GM19238 (cell line): Measurements from ENCODE around the gene TEX28.
A peak's percentile ranks its signal among the peaks of the same experiment; 100 is the strongest.
"Not testable (repeated sequence)": the region's sequence is repeated elsewhere in the genome, so short reads cannot be mapped to it uniquely, and the experiment has no call there.

Experiments used
- DNase-seq: peaks from one replicate; pipeline ENCODE4 v3.0.0; 2011; ENCODE audit warnings: low spot score; ENCODE audit not compliant: insufficient read length

TEX28 gene

DNA sequence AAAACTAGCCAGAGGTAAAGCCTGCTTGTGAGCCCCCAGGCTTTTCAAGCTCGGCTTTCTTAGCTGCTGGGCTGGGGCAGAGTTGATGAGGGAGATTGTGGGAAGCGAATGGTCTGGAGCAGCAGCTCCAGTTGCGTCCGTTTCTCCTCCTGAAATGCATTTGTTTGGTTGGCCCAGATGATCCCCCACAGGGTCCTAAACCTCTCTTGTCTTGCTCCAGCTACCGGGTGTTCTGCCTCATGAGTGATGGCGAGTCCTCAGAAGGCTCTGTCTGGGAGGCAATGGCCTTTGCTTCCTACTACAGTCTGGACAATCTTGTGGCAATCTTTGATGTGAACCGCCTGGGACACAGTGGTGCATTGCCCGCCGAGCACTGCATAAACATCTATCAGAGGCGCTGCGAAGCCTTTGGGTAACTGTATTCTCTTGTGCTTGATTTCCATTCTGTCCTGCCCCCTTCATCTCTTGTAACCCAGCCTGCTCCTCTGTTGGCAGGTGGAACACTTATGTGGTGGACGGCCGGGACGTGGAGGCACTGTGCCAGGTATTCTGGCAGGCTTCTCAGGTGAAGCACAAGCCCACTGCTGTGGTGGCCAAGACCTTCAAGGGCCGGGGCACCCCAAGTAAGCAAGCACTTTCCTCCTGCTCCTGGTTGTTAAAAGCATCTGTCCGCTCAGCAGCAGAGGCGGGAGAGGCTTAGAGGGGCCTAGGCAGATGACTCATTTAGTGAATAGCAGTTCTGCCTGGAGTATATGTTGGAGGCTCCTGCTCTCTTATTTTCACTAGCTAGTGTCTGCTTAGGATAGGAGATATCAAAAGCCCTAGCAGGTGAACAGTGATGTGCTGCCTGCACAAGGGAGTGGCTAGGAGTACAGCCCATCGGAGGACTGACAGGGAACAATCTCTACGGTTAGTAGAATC is 16.0 kb upstream of the TEX28 start:
- DNase-seq: no peak

DNA sequence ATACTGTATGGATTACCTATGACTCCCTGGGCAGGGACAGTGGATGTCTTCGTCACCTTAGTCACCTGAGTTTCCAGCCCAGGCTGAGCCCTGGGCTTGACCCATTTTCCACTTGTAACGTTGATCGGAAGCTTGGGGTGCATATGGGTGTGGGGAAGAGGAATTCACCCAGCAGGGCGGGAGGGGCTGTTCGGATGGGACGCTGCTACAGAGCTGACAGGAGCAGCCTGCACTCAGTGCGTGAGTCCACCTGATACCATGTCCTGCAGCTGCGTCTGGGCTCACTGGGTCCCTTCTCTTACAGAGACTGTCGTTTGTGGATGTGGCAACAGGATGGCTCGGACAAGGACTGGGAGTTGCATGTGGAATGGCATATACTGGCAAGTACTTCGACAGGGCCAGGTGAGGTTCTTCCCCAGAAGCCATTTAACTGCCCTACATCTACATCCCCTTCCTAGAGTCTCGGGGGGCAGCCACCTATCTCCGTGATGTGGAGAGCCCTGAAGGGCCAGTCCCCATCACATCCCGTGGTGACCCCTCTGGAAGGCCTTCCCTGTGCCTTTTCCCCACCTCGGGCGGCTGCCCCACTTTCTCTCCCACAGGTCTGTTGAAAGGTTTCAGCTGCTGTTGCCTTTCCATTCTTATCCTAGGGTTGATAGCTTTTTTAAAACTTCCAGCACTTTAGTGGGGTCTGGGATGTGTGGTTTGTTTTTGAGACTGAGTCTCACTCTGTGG is 14.3 kb upstream of the TEX28 start:
- no peak for DNase-seq

DNA sequence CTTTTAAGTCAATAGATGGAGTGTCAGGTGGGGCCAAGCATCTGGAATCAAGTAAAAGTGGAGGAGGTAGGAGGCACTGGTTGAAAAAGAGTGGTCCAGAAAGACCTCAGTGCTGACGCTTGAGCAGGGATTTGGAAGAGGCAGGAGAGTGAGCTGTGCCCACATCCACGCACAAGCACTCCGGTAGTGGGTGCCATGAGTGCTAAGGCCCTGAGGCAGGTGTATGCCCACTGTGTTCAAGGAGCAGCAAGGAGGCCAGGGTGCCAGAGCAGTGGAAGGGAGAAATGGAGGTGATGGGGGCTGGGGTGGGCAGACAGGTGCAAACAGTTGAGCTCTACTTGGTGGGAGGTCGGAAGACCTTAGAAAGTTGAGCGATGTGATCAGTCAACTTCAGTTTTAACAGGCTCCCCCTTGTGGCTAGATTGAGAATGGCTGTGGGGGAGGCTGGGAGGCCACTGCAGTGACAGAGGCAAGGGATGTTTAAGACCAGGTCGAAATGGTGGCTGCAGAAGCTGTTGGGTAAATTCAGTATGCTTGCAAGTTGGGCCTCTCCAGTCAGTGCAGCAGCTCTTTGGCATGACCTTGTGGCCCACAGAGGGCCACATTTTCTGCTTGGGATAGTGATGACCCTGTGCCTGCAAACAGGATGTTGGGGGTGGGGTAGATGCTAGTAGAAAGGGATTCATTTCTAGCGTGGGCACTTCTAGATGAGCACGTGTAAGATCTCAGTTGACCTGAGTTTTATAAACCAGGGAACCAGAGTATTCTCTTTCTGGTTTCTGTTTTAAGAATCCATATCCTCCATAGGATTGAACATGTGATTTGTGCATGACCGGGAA is 13.4 kb upstream of the TEX28 start:
- peak; percentile 26 for DNase-seq

DNA sequence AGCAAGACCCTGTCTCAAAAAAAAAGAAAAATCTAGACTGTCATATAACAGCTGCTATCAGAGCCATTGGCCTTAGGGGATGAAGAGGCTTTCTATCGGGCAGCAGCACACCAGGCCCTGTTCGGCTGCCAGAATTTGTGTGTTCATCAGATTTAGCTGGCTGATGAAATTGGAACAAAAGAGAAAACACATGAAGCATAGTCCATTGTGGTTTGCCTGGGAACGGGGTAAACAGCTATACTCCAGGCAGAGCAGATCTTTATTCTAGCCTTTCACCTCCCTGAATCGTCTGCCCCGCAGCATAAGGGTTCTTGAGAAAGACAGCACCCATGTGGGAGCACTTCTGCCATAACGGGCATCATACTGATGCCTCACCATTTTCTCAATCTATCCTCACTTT is 12.3 kb upstream of the TEX28 start:
- no peak for DNase-seq

DNA sequence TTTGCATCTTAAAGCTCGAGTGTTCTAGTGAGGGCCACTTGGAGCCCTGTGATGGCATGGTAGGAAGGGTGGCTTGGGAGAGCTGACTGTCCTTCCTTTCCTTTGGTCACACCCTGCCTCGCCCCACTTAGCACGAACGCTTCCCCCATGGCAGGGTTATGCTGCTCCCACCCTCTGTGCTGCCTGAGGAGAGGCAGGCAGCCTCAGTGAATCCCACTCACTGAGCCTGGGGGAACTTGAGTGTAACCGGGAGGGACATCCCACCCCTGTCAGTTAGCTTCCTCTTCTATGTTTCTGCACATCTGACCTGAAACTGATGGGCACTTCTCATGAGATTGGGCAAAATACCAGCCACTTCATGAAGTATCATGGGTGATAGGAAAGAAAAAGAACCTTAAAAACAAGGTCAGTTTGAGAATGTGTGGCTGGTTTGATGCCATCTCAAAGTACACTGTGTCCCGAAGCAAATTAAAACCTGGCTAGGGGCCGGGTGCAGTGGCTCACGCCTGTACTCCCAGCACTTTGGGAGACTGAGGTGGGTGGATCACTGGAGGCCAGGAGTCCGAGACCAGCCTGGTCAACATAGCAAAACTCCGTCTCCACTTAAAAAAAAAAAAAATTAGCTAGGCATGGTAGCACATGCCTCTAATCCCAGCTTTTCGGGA is 10.7 kb upstream of the TEX28 start:
- DNase-seq: no peak

DNA sequence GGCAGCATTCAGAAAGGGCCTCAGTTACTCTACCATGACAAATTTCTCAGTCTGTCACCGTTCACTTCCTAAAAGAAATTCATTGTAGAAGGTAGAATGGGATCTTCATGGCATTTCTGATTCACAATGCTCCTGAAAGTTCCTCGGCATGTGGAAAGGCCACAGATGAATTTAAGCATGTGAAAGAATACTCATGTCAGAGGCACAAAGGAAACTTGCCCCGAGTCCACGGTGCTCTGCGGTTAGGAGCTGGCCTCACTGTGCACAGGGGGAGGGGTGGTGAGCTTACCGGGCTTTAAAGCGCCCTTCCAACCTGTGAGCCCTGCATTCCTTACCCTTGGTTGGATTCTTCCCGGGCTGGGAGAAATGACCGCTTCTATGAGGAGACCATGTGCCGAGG is 9.9 kb upstream of the TEX28 start:
- DNase-seq: no peak

DNA sequence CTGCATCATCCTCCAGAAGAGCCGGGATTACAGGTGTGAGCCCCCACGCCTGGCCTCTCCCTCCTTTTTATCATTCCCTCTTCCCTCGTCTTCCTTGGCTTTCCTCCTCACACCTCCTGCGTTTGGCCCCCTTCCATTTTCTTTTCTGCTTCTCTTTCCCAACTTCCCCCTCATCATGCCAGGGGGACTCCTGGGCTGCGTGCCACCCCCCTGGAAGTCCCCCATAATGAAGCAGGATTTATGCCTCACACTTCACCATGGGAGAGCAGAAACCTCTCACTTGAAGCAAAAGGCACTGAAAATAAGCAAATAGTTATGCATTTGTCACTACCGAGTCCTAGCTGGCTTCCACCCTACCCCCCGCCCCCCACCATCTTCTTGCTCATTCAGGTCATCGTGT is 8.6 kb upstream of the TEX28 start:
- no peak for DNase-seq

DNA sequence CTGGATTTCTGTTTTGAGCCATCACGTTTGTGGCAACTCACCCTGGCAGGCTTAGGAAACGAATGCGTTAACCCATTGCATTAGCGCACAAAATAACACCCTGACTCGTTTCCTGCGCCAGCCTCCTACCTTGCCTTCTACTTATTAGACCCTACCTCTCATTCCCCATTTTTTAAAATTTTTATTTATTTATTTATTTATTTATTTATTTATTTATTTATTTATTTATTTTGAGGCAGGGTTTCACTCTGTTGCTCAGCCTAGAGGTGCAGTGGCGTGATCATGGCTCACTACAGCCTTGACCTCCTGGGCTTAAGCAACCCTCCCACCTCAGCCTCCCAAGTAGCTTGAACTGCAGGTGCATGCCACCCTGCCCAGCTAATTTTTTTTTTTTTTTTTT is 8.1 kb upstream of the TEX28 start:
- DNase-seq: not testable (repeated sequence)

DNA sequence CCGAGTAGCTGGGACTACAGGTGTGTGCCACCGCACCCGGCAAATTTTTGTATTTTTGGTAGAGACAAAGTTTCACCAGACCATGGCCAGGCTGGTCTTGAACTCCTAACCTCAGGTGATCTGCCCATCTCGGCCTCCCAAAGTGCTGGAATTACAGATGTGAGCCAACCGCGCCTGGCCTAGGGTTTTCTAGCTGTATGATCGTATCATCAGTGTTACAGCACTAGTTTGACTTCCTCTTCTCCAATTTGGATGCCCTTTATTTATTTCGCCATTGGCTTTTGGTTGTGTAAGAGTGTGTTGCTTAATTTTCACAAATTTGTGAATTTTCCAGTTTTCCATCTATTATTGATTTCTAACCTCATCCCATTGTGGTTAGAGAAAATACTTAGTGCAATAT is 5.9 kb upstream of the TEX28 start:
- DNase-seq: no peak

DNA sequence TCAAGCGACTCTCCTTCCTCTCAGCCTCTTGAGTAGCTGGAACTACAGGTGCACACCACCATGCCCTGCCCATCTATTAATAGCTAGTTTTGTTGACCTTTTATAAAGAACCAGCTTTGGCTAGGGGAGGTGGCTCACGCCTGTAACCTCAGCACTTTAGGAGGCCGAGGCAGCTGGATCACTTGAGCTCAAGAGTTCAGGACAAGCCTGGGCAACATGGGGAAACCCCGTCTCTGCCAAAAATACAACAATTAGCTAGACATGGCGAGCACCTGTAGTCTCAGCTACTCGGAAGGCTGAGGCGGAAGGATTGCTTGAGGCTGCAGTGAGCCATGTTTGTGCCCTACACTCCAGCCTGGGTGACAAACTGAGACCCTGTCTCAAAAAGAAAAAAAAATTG is 3.4 kb upstream of the TEX28 start:
- no peak for DNase-seq

DNA sequence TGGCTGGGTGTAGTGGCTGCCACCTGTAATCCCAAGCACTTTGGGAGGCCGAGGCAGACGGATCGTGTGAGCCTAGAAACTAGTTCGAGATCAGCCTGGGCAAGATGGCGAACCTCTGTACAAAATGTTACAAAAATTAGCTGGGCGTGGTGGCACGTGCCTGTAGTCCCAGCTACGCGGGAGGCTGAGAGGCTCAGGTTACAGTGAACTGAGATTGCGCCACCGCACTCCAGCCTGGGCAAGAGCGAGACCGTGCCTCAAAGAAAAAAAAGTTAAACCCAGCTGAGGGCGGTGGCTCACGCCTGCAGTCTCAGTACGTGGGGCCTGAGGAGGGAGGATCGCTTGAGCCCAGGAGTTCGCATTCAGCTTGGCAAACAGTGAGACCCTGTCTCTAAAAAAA is 1.8 kb upstream of the TEX28 start:
- DNase-seq: no peak

DNA sequence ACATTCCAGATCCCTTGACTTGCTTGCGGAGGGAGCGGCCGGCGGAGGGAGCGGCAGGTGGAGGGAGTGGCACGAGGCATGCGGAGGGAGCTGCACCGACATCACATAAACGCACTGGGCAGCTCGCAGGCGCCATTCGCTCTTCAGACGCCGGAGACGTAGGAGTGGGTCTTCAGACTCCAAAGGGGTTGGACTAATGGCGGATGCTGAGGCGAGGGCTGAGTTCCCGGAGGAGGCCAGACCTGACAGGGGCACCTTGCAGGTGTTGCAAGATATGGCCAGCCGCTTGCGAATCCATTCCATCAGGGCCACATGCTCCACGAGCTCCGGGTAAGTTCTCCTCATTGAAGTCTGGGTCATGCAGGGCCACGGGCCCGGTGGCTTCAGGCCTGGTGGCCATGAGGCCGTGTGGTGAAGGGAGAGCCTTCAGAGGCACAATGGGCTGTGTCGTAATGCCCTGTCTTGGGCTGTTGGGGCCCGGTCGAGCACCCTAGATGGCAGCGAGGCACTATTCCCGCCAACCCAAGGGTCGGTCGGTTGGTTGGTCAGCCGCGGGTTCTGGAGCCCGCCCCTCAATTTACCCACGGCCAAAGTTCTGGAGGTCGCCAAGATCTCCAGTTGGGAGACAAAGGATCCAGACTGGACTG is 863 bp upstream of the TEX28 start, which contains the start of gene TKTL1:
Gene TKTL1, plus strand, starts transcription at position 132 of the 647 bp plus-strand sequence. Its CDS starts 65 bp downstream, at position 197.
- DNase-seq: no peak

DNA sequence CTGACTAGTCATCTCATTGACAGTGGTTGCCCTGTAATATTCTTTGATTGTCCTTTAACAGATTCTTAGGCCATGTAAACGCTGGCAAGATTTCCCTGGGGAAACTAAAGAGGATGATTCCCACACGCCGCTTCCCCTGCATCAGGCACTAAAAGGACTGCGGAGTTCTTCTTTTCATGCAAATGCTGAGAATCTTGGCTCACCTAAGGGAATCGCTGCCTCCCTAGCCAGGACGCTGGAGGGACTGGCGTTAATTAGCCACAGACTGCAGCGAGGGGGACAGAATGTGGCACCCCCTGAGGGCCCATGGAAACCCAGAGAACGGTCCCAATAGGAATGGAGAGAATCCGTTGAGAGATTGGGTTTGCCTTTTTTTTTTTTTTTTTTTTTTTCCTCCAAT is 8.5 kb downstream of the TEX28 start:
- not testable (repeated sequence) for DNase-seq

DNA sequence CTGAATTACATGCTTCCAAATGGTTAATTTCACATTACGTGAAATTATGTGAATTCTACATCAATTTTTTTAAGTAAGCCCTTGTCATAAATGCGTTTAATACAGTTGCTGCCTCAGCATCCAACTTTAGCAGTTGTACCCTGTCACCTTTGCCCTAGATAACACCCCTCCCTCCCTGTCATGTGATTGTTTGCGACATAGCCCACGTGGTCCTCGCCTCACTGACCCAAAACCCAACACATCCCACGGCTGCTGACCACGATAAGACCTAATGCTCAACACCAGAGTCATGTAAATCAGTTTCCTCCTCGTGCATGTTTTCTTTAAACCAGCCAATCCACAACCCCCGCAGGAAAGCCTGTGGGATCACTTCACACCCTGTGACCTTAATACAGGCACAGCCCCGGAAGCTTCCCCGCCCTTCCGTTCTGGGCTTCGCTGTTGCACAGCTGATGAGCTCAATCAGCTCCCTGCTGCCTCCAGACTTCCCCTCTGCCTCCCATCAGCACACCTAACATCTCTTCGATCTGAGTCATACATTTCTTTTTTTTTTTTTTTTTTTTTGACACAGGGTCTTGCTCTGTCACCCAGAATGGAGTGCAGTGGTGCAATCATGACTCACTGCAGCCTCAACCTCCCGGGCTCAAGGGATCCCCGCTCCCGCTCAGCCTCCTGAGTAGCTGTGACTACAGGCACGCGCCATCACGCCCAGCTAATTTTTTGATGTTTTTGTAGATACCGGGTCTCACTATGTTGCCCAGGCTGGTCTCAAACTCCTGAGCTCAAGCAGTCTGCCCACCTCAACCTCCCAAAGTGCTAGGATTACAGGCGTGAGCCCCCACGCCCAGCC is 10.2 kb downstream of the TEX28 start:
- not testable (repeated sequence) for DNase-seq

DNA sequence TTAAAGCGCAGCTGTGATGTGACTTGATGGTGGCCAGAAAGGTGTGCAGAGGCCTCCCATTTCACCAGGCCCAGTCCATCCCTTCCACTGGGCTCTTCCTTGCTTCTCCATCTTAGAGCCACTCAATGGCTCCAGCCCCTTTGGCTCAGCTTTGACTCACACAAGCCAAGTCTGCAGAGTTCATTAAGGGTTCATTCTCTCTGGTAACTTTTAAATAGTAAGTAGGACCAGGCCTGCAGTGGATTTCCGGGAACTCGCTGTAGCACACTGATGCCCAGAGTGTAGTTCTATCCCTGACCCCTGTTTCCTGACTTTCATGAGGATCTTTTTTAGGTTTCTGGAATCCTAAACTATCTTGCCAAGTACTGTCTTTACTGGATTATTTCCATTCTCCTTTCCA is 25.7 kb downstream of the TEX28 start:
- not testable (repeated sequence) for DNase-seq

DNA sequence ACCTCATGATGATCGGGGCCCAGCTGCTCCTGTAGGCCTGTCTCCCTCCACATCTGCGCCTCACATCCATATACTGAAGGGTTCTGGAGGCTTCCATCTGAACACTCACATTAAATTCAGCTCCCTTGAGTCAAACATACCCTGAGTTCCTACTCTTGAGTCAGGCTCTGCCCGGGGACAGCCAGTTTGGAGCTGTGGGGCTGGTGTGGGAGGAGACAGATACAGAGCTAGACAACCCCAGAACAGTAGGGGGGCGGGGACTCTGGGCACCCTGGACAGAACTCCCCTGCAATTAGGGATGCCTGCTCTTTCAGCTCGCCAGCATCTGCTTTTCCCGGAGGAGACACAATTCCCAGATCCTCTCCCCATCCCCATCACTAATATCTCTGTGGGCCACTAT is 31.9 kb downstream of the TEX28 start:
- not testable (repeated sequence) for DNase-seq

DNA sequence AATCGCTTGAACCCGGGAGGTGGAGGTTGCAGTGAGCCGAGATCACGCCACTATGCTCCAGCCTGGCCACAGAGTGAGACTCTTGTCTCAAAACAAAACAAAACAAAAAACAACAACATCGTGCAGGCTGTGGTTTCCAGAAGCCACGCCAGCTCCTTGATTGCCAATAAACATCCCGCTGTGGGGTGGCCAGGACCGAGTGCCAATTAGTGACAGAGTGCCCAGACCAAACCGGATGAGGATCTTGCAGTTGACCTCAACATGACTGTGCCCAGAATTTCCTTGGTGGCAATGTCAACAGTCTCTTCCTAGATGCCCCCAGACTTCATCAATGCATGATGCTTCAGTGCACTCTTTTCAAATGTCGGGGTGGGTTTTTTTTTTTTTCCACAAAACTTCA is 36.2 kb downstream of the TEX28 start:
- not testable (repeated sequence) for DNase-seq

DNA sequence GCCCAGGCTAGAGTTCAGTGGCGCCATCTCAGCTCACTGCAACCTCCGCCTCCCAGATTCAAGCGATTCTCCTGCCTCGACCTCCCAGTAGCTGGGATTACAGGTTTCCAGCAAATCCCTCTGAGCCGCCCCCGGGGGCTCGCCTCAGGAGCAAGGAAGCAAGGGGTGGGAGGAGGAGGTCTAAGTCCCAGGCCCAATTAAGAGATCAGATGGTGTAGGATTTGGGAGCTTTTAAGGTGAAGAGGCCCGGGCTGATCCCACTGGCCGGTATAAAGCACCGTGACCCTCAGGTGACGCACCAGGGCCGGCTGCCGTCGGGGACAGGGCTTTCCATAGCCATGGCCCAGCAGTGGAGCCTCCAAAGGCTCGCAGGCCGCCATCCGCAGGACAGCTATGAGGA is 37.6 kb downstream of the TEX28 start, which contains the start of gene OPN1MW3:
Gene OPN1MW3, plus strand, starts transcription at position 301 of the 400 bp plus-strand sequence. Its CDS starts 38 bp downstream, at position 339.
- not testable (repeated sequence) for DNase-seq

DNA sequence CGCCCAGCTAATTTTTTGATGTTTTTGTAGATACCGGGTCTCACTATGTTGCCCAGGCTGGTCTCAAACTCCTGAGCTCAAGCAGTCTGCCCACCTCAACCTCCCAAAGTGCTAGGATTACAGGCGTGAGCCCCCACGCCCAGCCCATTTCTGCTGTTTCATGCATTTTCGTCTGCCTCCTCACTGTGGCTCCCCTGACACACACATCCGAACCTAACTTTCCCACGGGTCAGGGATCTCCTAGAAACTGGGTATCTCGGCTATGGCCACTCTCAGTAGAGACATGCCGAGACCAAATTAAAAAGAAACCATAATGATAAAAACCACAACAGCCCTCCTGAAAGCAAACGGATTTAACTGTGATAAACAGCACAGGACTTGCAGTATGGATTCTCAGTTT is 46.8 kb downstream of the TEX28 start:
- not testable (repeated sequence) for DNase-seq
